ENCODE data around the gene ZSCAN1. TPM values are rescaled to one million over a fixed set of nuclear protein-coding genes. Genes with fewer than 3 reads are reported as not detected.
A peak's percentile ranks its signal among the peaks of the same experiment; 100 is the strongest.

The ZSCAN1 gene
- total and polyA plus RNA-seq, 4 donors, result 0.30 to 1.7 (median 0.88) TPM

GRCh38 chr19:58097781-58098681 lies 64.2 kb downstream of the ZSCAN1 start, which contains the start of gene ZSCAN18:
Gene ZSCAN18 (minus strand): TSS chr19:58098231. CDS start chr19:58090267, 7,964 bp downstream.
- peaks cover 0 to 10% (median 6%) of the 10 kb centered on the region in 5 donors for H3K4me1 ChIP-seq (ENCODE audit: control insufficient read depth in 5 of 5, insufficient read depth in 5 of 5, low read length in 5 of 5)
- peak; percentile 99 for ATAC-seq (ENCODE audit: insufficient read depth, low FRiP score)
- peak within 1 kb of the TSS; percentile 97 for H3K4me3 ChIP-seq
- peak within 1 kb of the TSS; percentile 90 to 99 for H3K27ac ChIP-seq (ENCODE audit: low read depth in 1 of 2, low read length in 1 of 2)
- H3K27me3 ChIP-seq (ENCODE audit: control insufficient read depth in 3 of 3, insufficient read depth in 3 of 3, low read length in 2 of 3), result no peaks in the 10 kb centered on the region
- peaks cover 0 to 29% (median 2%) of the 10 kb centered on the region in 4 donors for H3K9me3 ChIP-seq (ENCODE audit: control insufficient read depth in 4 of 4, insufficient read depth in 3 of 4, low read length in 3 of 4)
- peaks cover 0 to 7% (median 1%) of the 10 kb centered on the region in 4 donors for H3K36me3 ChIP-seq (ENCODE audit: control insufficient read depth in 4 of 4, insufficient read depth in 4 of 4, low read length in 4 of 4)
- peak within 1 kb of the TSS; percentile 96 to 100 for H3K9ac ChIP-seq (ENCODE audit: insufficient read depth in 1 of 2, low read length in 2 of 2)
- no peak for TF ChIP-seq CTCF (IDR thresholded peaks at IDR 0.05; ENCODE audit: control extremely low read depth, extremely low read depth)
- peak; percentile 99 to 100 (median 100) for DNase-seq
- WGBS, 2 donors, result 1 to 2% methylated on average over 64 to 67 of the region's 67 CpGs

- no peak for ATAC-seq (ENCODE audit: insufficient read depth, low FRiP score)
- no peak for DNase-seq
These were observed 64.8 kb downstream of the ZSCAN1 start for GRCh38 chr19:58098682-58098998.

More at GRCh38 chr19:58098682-58098998, 64.8 kb downstream of the ZSCAN1 start:
- H3K4me3 ChIP-seq, result peak overlapping the region; percentile 53
- no peak for TF ChIP-seq CTCF (IDR thresholded peaks at IDR 0.05; ENCODE audit: control extremely low read depth, extremely low read depth)
- no peaks in the 10 kb centered on the region for H3K27me3 ChIP-seq (ENCODE audit: control insufficient read depth in 3 of 3, insufficient read depth in 3 of 3, low read length in 2 of 3)
- WGBS, 2 donors, result 13 to 16% methylated on average over 2 of the region's 2 CpGs
- peaks cover 0 to 10% (median 6%) of the 10 kb centered on the region in 5 donors for H3K4me1 ChIP-seq (ENCODE audit: control insufficient read depth in 5 of 5, insufficient read depth in 5 of 5, low read length in 5 of 5)
- H3K36me3 ChIP-seq (ENCODE audit: control insufficient read depth in 4 of 4, insufficient read depth in 4 of 4, low read length in 4 of 4), result peaks cover 0 to 7% (median 1%) of the 10 kb centered on the region in 4 donors
- peak overlapping the region; percentile 82 to 99 for H3K27ac ChIP-seq (ENCODE audit: low read depth in 1 of 2, low read length in 1 of 2)
- H3K9me3 ChIP-seq (ENCODE audit: control insufficient read depth in 4 of 4, insufficient read depth in 3 of 4, low read length in 3 of 4), result peaks cover 0 to 26% (median 6%) of the 10 kb centered on the region in 4 donors
- peak overlapping the region; percentile 96 to 100 for H3K9ac ChIP-seq (ENCODE audit: insufficient read depth in 1 of 2, low read length in 2 of 2)

Other genes with a start within 250 kb of the ZSCAN1 start
- 10 to 100 TPM; 15.1 to 44.1 TPM for gene ZNF552, start 219.1 kb upstream of the ZSCAN1 start, total RNA-seq
- 1 to 10 TPM; 5.9 to 7.2 TPM for gene ZNF552, start 219.1 kb upstream of the ZSCAN1 start, polyA plus RNA-seq
- gene ZNF587B, start 203.7 kb upstream of the ZSCAN1 start, total RNA-seq, result 10 to 100 TPM; 15.5 to 31.7 TPM
- 1 to 10 TPM; 4.0 to 7.3 TPM for gene ZNF587B, start 203.7 kb upstream of the ZSCAN1 start, polyA plus RNA-seq
- gene ZNF587, start 184.2 kb upstream of the ZSCAN1 start, total RNA-seq, result 10 to 100 TPM; 20.0 to 44.4 TPM
- gene ZNF587, start 184.2 kb upstream of the ZSCAN1 start, polyA plus RNA-seq, result 10 to 100 TPM in 1 of 2 donors, 1 to 10 TPM in 1; 6.7 to 11.6 TPM
- 10 to 100 TPM; 15.5 to 29.4 TPM for gene ZNF814, start 145.0 kb upstream of the ZSCAN1 start, total RNA-seq
- gene ZNF814, start 145.0 kb upstream of the ZSCAN1 start, polyA plus RNA-seq, result 1 to 10 TPM; 7.2 to 7.9 TPM
- gene ZNF417, start 117.4 kb upstream of the ZSCAN1 start, total RNA-seq, result 10 to 100 TPM; 16.6 to 39.0 TPM
- gene ZNF417, start 117.4 kb upstream of the ZSCAN1 start, polyA plus RNA-seq, result 1 to 10 TPM; 3.3 to 3.9 TPM
- 10 to 100 TPM in 1 of 2 donors, 1 to 10 TPM in 1; 7.0 to 20.8 TPM for gene ZNF418, start 98.6 kb upstream of the ZSCAN1 start, total RNA-seq
- gene ZNF418, start 98.6 kb upstream of the ZSCAN1 start, polyA plus RNA-seq, result 1 to 10 TPM; 1.9 to 2.5 TPM
- gene ZNF256, start 86.3 kb upstream of the ZSCAN1 start, total RNA-seq, result 1 to 10 TPM; 4.9 to 8.1 TPM
- gene ZNF256, start 86.3 kb upstream of the ZSCAN1 start, polyA plus RNA-seq, result 1 to 10 TPM; 2.5 to 2.7 TPM
- gene C19orf18, start 59.5 kb upstream of the ZSCAN1 start, total RNA-seq, result 1 to 10 TPM; 1.2 to 1.3 TPM
- gene C19orf18, start 59.5 kb upstream of the ZSCAN1 start, polyA plus RNA-seq, result 1 to 10 TPM in 1 of 2 donors, under 1 TPM in 1; 0.24 to 2.0 TPM
- gene ZNF606, start 31.2 kb upstream of the ZSCAN1 start, total RNA-seq, result 10 to 100 TPM; 16.9 to 37.9 TPM
- gene ZNF606, start 31.2 kb upstream of the ZSCAN1 start, polyA plus RNA-seq, result 1 to 10 TPM; 6.0 to 6.5 TPM
- gene ZNF135, start 25.3 kb downstream of the ZSCAN1 start, total RNA-seq, result 10 to 100 TPM in 1 of 2 donors, 1 to 10 TPM in 1; 4.6 to 13.5 TPM
- 1 to 10 TPM; 2.2 to 2.4 TPM for gene ZNF135, start 25.3 kb downstream of the ZSCAN1 start, polyA plus RNA-seq
- gene ZSCAN18, start 64.2 kb downstream of the ZSCAN1 start, total RNA-seq, result 100 to 1,000 TPM in 1 of 2 donors, 10 to 100 TPM in 1; 68.7 to 123 TPM
- gene ZSCAN18, start 64.2 kb downstream of the ZSCAN1 start, polyA plus RNA-seq, result 10 to 100 TPM; 22.1 to 37.4 TPM
- 10 to 100 TPM in 1 of 2 donors, 1 to 10 TPM in 1; 9.0 to 20.0 TPM for gene ZNF329, start 116.8 kb downstream of the ZSCAN1 start, total RNA-seq
- 1 to 10 TPM; 2.3 to 3.9 TPM for gene ZNF329, start 116.8 kb downstream of the ZSCAN1 start, polyA plus RNA-seq
- gene ZNF274, start 149.0 kb downstream of the ZSCAN1 start, total RNA-seq, result 10 to 100 TPM; 27.8 to 29.6 TPM
- 10 to 100 TPM; 10.2 to 24.2 TPM for gene ZNF274, start 149.0 kb downstream of the ZSCAN1 start, polyA plus RNA-seq
- gene ZNF544, start 194.9 kb downstream of the ZSCAN1 start, total RNA-seq, result 10 to 100 TPM; 19.7 to 41.6 TPM
- gene ZNF544, start 194.9 kb downstream of the ZSCAN1 start, polyA plus RNA-seq, result 10 to 100 TPM in 1 of 2 donors, 1 to 10 TPM in 1; 9.6 to 13.8 TPM
- 1 to 10 TPM; 5.2 to 8.0 TPM for gene ZNF8, start 244.9 kb downstream of the ZSCAN1 start, total RNA-seq
- 1 to 10 TPM; 1.2 to 1.8 TPM for gene ZNF8, start 244.9 kb downstream of the ZSCAN1 start, polyA plus RNA-seq

All from lung (tissue), 12 donors.